Suprapubic skin (tissue), 4 donors: ENCODE measurements around the gene EPB41L4B. TPM values are rescaled to one million over a fixed set of nuclear protein-coding genes. Genes with fewer than 3 reads are reported as not detected.

Source experiments
- DNase-seq, 2 donors: peaks; one replicate each; pipeline ENCODE4 v3.0.0-alpha.2; 2019; ENCODE audit warnings: low spot score in 2 of 2
- H3K27ac ChIP-seq: fragments of 200-600 bp; sonication (generic); one replicate; pipeline ENCODE4 v1.5.1; 2019
- H3K27me3 ChIP-seq: fragments of 200-600 bp; sonication (generic); one replicate; pipeline ENCODE4 v1.5.1; 2019
- H3K36me3 ChIP-seq: fragments of 200-600 bp; sonication (generic); one replicate; pipeline ENCODE4 v1.5.1; 2019
- H3K4me1 ChIP-seq: fragments of 200-600 bp; sonication (generic); one replicate; pipeline ENCODE4 v1.5.1; 2019
- H3K4me3 ChIP-seq: fragments of 200-600 bp; sonication (generic); one replicate; pipeline ENCODE4 v1.5.1; 2019; ENCODE audit warnings: mild to moderate bottlenecking
- H3K9me3 ChIP-seq: fragments of 200-600 bp; sonication (generic); one replicate; pipeline ENCODE4 v1.5.1; 2019
- EP300 ChIP-seq: sonication (generic); formaldehyde crosslinking; IDR thresholded peaks from one replicate; pipeline ENCODE4 v1.6.1; 2017; ENCODE audit warnings: antibody characterized with exemption
- POLR2A ChIP-seq, 2 donors: fragments of 450-650 bp; IDR thresholded peaks; one replicate each; pipeline ENCODE4 v1.6.1; 2017; ENCODE audit warnings: antibody characterized with exemption in 2 of 2, mild to moderate bottlenecking in 2 of 2, moderate library complexity in 2 of 2
- POLR2AphosphoS5 ChIP-seq, 3 donors: sonication (generic); formaldehyde crosslinking; IDR thresholded peaks; one replicate each; pipeline ENCODE4 v1.6.1; 2017; ENCODE audit warnings: antibody characterized with exemption in 3 of 3
- WGBS: methylation state at CpG from one replicate; pipeline ENCODE4 v1.1.5; 2018; 5-methylcytosine and 5-hydroxymethylcytosine counted together
- total RNA-seq, 4 donors: library from RNA; depleted of rRNA; stranded (reverse); fragments of >200 nt; gene quantifications; one replicate each; pipeline ENCODE4 v1.1.0, GENCODE V29; 2016
- TF ChIP-seq, protein P1 (sequence below), 2 donors: fragments of 200-600 bp in 1 of 2; fragments of 450-650 bp in 1 of 2; sonication (generic) in 1 of 2; IDR thresholded peaks; one replicate each; pipeline ENCODE4 v1.5.1; 2016 to 2019; ENCODE audit warnings: antibody characterized with exemption in 2 of 2, mild to moderate bottlenecking in 1 of 2, moderate library complexity in 1 of 2

The EPB41L4B gene
- total RNA-seq, 4 donors from 2014 or later = 22.4 to 27.4 (median 25.1) TPM

DNA sequence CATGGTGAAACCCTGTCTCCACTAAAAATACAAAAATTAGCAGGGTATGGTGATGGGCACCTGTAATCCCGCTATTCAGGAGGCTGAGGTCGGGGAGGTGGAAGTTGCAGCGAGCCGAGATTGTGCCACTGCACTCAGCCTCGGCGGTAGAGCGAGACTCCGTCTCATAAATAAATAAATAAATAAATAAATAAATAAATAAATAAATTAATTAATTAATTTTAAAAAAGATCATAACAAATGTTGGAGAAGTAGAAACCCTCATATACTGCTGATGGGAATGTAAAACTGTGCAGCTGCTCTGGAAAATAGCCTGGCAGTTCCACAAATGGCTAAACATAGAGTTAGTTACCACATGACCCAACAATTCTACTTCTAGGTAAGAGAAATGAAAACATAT is 39.3 kb downstream of the EPB41L4B start:
- Histone ChIP-seq H3K27ac (no peak overlapping the region), H3K9me3 (no peaks in the 10 kb centered on the region), H3K27me3 (no peaks in the 10 kb centered on the region), H3K4me3 (no peak overlapping the region), H3K4me1 (no peaks in the 10 kb centered on the region), H3K36me3 (no peaks in the 10 kb centered on the region)
- WGBS = 91% methylated on average over 8 of the region's 8 CpGs
- no peak for DNase-seq
- TF ChIP-seq EP300 (no peak), POLR2A (IDR thresholded peaks at IDR 0.05) (no peak), POLR2AphosphoS5 (IDR thresholded peaks at IDR 0.05) (no peak)
- TF ChIP-seq, protein P1, sequence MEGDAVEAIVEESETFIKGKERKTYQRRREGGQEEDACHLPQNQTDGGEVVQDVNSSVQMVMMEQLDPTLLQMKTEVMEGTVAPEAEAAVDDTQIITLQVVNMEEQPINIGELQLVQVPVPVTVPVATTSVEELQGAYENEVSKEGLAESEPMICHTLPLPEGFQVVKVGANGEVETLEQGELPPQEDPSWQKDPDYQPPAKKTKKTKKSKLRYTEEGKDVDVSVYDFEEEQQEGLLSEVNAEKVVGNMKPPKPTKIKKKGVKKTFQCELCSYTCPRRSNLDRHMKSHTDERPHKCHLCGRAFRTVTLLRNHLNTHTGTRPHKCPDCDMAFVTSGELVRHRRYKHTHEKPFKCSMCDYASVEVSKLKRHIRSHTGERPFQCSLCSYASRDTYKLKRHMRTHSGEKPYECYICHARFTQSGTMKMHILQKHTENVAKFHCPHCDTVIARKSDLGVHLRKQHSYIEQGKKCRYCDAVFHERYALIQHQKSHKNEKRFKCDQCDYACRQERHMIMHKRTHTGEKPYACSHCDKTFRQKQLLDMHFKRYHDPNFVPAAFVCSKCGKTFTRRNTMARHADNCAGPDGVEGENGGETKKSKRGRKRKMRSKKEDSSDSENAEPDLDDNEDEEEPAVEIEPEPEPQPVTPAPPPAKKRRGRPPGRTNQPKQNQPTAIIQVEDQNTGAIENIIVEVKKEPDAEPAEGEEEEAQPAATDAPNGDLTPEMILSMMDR (IDR thresholded peaks at IDR 0.05) = no peak

GRCh38 chr9:109278848-109279247 is 42.0 kb downstream of the EPB41L4B start:
- 82% methylated on average over 2 of the region's 2 CpGs for WGBS
- H3K27ac ChIP-seq = no peak overlapping the region
- H3K4me1 ChIP-seq = peaks cover 4% of the 10 kb centered on the region
- DNase-seq = no peak
- TF ChIP-seq, protein P1 (IDR thresholded peaks at IDR 0.05) = no peak
- TF ChIP-seq POLR2AphosphoS5 (IDR thresholded peaks at IDR 0.05) (no peak), POLR2A (IDR thresholded peaks at IDR 0.05) (no peak), EP300 (no peak)
- no peaks in the 10 kb centered on the region for H3K9me3 ChIP-seq
- H3K4me3 ChIP-seq = no peak overlapping the region
- H3K36me3 ChIP-seq = no peaks in the 10 kb centered on the region
- H3K27me3 ChIP-seq = no peaks in the 10 kb centered on the region

DNA sequence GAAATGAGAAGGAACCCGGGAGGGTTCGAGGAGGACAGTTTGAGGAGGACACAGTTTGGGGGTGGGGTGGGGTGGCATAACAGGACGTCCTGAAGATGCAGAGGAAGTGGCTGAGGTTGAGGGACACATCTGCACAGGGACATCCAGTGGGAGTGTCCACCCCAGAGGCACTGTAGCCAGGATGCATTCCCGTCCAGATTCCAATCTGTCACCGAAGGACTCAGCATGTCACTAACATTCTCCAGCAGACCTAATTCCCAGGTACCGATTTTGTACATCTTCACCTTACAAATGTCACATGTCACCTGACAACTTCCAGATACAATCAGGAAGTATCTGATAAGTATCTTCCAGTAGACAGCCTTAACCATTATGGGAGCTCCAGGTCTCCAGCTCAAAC is 42.6 kb downstream of the EPB41L4B start:
- WGBS = 80% methylated on average over 6 of the region's 6 CpGs
- H3K27me3 ChIP-seq = no peaks in the 10 kb centered on the region
- H3K4me1 ChIP-seq = peaks cover 4% of the 10 kb centered on the region
- DNase-seq = no peak
- H3K4me3 ChIP-seq = no peak overlapping the region
- H3K36me3 ChIP-seq = no peaks in the 10 kb centered on the region
- H3K9me3 ChIP-seq = no peaks in the 10 kb centered on the region
- no peak overlapping the region for H3K27ac ChIP-seq
- TF ChIP-seq EP300 (no peak), POLR2AphosphoS5 (IDR thresholded peaks at IDR 0.05) (no peak), POLR2A (IDR thresholded peaks at IDR 0.05) (no peak)
- TF ChIP-seq, protein P1 (IDR thresholded peaks at IDR 0.05) = no peak

DNA sequence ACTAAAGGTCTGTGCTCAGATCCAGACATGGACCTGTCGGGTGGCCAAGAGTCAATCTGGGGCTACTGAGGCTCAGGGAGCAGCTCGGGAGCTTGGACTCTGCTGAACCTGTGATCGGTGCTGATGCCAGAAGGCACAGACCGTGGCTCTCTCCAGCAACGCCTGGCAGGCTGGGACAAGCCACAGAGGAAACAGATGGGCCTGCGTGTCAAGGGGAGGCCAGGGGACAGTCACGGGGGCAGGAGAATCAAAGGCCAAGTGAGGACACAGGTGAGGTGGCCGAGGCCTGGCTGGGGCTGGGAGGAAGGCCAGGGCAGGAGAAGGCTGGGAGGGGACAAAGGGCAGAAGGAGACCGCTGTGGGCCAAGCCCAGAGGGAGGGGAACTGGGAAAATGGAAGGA is 43.4 kb downstream of the EPB41L4B start:
- 51% methylated on average over 9 of the region's 9 CpGs for WGBS
- no peaks in the 10 kb centered on the region for H3K27me3 ChIP-seq
- no peak overlapping the region for H3K4me3 ChIP-seq
- H3K4me1 ChIP-seq = peaks cover 4% of the 10 kb centered on the region
- DNase-seq = no peak
- TF ChIP-seq POLR2A (IDR thresholded peaks at IDR 0.05) (no peak), POLR2AphosphoS5 (IDR thresholded peaks at IDR 0.05) (no peak), EP300 (no peak)
- TF ChIP-seq, protein P1 (IDR thresholded peaks at IDR 0.05) = no peak
- H3K27ac ChIP-seq = no peak overlapping the region
- H3K9me3 ChIP-seq = no peaks in the 10 kb centered on the region
- no peaks in the 10 kb centered on the region for H3K36me3 ChIP-seq

DNA sequence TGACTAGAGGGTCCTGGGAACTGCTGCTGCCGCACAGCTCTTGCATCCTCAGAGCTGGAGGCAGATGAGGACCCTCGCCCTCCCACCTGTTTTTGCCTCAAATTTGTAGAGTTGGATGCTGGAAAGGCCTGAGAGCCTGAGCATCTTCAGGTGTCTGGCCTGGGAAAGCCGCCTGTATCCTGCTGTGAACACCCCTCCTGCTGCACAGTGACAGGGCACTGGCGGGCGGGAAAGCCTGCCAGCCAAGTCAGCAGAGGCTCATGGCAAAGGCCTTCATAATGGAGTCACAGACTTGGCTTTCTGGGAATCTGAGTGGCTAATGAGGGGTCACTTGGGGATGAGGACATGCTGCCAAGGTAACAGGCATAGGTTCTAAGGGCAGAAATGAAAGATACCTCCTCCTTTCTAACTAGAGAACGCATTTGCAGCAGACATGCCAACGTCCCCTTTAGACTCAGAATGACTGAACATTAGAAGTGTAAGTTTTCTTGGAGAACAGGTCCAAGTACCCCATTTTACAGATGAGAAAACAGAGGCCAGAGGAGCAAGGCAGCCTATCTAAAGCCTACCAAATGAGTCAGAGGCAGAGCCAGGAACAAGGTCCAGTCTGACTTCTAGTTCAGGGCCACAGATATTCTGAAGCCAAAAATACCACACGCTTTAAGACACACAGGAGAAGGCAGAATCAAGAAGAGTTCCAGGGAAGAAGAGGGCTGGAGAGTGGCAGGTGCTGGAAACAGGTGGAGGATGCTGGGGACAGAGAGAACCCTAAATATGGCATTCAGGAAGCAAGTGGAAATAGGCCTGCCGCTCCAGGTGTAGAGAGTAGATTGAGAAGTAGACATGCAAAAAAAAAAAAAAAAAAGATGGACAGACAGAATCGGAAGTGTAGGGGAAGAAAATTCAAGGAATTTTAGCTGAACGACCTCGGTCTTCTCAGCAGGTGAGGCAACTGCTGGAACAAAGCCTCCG is 44.1 kb downstream of the EPB41L4B start:
- H3K27ac ChIP-seq = no peak overlapping the region
- TF ChIP-seq EP300 = no peak
- no peak for TF ChIP-seq POLR2A (IDR thresholded peaks at IDR 0.05)
- no peak for TF ChIP-seq POLR2AphosphoS5 (IDR thresholded peaks at IDR 0.05)
- TF ChIP-seq, protein P1 (IDR thresholded peaks at IDR 0.05) = no peak
- no peak for DNase-seq
- H3K4me1 ChIP-seq = peaks cover 4% of the 10 kb centered on the region
- WGBS = 77% methylated on average over 13 of the region's 13 CpGs
- no peak overlapping the region for H3K4me3 ChIP-seq
- H3K9me3 ChIP-seq = no peaks in the 10 kb centered on the region
- no peaks in the 10 kb centered on the region for H3K36me3 ChIP-seq
- no peaks in the 10 kb centered on the region for H3K27me3 ChIP-seq
